GM03348 (cell line): ENCODE data around the gene SCGB2B2.
"Not testable (repeated sequence)": the region's sequence is repeated elsewhere in the genome, so short reads cannot be mapped to it uniquely, and the experiment has no call there.

Experiments
- DNase-seq: peaks from one replicate; pipeline ENCODE4 v3.0.0; 2012; ENCODE audit warnings: low spot score

SCGB2B2 gene

GRCh38 chr19:34668690-34669089 is 8.3 kb downstream of the SCGB2B2 start:
- DNase-seq, result not testable (repeated sequence)

GRCh38 chr19:34668077-34668689 is 8.8 kb downstream of the SCGB2B2 start:
- DNase-seq, result not testable (repeated sequence)

GRCh38 chr19:34667349-34668076 is 9.4 kb downstream of the SCGB2B2 start:
- peak; percentile 59 for DNase-seq

GRCh38 chr19:34666958-34667265 is 10.0 kb downstream of the SCGB2B2 start:
- DNase-seq, result no peak

- DNase-seq, result no peak
These were observed 10.6 kb downstream of the SCGB2B2 start for GRCh38 chr19:34666200-34666957.

GRCh38 chr19:34665275-34665674 is 11.7 kb downstream of the SCGB2B2 start:
- DNase-seq, result not testable (repeated sequence)

GRCh38 chr19:34664870-34665269 is 12.1 kb downstream of the SCGB2B2 start:
- DNase-seq, result no peak

- no peak for DNase-seq
These were observed 12.8 kb downstream of the SCGB2B2 start for GRCh38 chr19:34664168-34664567.

GRCh38 chr19:34662919-34663318 is 14.0 kb downstream of the SCGB2B2 start:
- DNase-seq, result peak; percentile 24

- no peak for DNase-seq
These were observed 15.6 kb downstream of the SCGB2B2 start for GRCh38 chr19:34661357-34661756.

- DNase-seq, result no peak
These were observed 21.3 kb downstream of the SCGB2B2 start for GRCh38 chr19:34655651-34656050.

GRCh38 chr19:34654796-34655195 is 22.2 kb downstream of the SCGB2B2 start:
- DNase-seq, result no peak

GRCh38 chr19:34651747-34652146 is 25.2 kb downstream of the SCGB2B2 start:
- DNase-seq, result no peak

GRCh38 chr19:34649886-34650543 is 26.9 kb downstream of the SCGB2B2 start:
- no peak for DNase-seq

- no peak for DNase-seq
These were observed 31.4 kb downstream of the SCGB2B2 start for GRCh38 chr19:34645551-34645950.

GRCh38 chr19:34644991-34645461 is 31.9 kb downstream of the SCGB2B2 start:
- DNase-seq, result no peak

GRCh38 chr19:34642241-34642640 is 34.7 kb downstream of the SCGB2B2 start:
- no peak for DNase-seq

GRCh38 chr19:34639491-34640085 is 37.4 kb downstream of the SCGB2B2 start:
- peak; percentile 68 for DNase-seq

GRCh38 chr19:34633802-34634201 is 43.2 kb downstream of the SCGB2B2 start:
- no peak for DNase-seq
